ENCODE data around the gene RASSF5. TPM values are rescaled to one million over a fixed set of nuclear protein-coding genes. Genes with fewer than 3 reads are reported as not detected.

RASSF5 gene
- polyA plus RNA-seq (ENCODE audit: insufficient read length in 12 of 12), result 10 to 100 TPM in 1 of 12 donors, 1 to 10 TPM in 10, not detected in 1; 4.8 to 14.7 (median 7.7) TPM
- long read RNA-seq, donor 1, result 0 reads
- long read RNA-seq, donor 2, partial matches to known transcripts, result 0 of 1 reads
- long read RNA-seq, donor 2, other reads (novel, unspliced or antisense), result 0 of 1 reads
- long read RNA-seq, donor 3, partial matches to known transcripts, result 0 of 1 reads
- long read RNA-seq, donor 3, other reads (novel, unspliced or antisense), result 0 of 1 reads
- long read RNA-seq, donor 4, result 0 reads
- long read RNA-seq, donor 5, partial matches to known transcripts, result 0 of 2 reads
- long read RNA-seq, donor 5, other reads (novel, unspliced or antisense), result 0 of 2 reads
- long read RNA-seq, donor 6, result 0 reads
- long read RNA-seq, donor 7, partial matches to known transcripts, result 0 of 1 reads
- long read RNA-seq, donor 7, other reads (novel, unspliced or antisense), result 0 of 1 reads
- long read RNA-seq, donor 8, partial matches to known transcripts, result 18 of 29 reads
- long read RNA-seq, donor 8, other reads (novel, unspliced or antisense), result 7 of 29 reads
- long read RNA-seq, donor 9, partial matches to known transcripts, result 0 of 1 reads
- long read RNA-seq, donor 9, other reads (novel, unspliced or antisense), result 0 of 1 reads
- long read RNA-seq, donor 10, partial matches to known transcripts, result 0 of 1 reads
- long read RNA-seq, donor 10, other reads (novel, unspliced or antisense), result 0 of 1 reads
- long read RNA-seq, donor 11, result 0 reads

DNA sequence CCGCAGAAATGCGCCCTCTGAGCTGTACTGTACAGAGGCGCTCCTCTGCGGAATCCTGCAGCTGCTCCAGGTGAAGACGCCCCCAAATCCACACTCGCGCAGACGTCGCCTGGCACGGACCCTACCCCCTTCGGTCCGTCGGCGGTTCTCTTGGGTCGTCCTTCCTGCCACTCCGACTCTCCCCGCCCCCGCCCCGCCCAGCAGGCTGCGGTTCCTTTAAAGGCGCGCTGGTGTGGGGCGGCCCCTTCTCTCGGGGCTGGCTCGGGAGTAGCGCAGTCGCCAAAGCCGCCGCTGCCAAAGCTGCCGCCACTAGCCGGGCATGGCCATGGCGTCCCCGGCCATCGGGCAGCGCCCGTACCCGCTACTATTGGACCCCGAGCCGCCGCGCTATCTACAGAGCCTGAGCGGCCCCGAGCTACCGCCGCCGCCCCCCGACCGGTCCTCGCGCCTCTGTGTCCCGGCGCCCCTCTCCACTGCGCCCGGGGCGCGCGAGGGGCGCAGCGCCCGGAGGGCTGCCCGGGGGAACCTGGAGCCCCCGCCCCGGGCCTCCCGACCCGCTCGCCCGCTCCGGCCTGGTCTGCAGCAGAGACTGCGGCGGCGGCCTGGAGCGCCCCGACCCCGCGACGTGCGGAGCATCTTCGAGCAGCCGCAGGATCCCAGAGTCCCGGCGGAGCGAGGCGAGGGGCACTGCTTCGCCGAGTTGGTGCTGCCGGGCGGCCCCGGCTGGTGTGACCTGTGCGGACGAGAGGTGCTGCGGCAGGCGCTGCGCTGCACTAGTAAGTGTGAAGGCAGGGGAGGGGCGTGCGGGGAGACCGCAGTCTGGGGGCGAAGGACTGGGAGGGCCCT lies at the start of gene RASSF5:
TSS of gene RASSF5 (plus strand) at position 248 of the 846 bp plus-strand sequence. CDS start at position 320, 72 bp downstream.
- DNase-seq, result peak; percentile 64

DNA sequence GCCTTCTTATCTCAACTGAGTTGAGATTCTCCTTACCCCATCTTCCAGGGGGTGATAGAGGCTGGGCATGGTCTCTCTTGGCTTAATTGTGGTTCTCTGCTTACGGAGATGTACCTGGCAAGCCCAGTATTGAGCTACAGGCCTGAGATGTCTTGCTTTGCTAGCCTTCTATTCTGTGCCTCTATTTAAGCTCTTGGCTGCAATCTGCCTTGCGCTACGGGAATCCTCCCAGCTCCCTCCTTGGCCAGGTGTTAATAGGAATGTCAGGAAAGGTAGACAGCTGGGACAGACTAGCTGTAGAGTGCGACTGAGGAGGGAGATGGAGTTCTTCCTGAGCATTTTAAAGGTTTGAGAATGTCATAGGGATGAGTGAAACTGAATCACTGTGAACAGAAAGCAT lies 47.6 kb upstream of the RASSF5 start:
- DNase-seq, result no peak

DNA sequence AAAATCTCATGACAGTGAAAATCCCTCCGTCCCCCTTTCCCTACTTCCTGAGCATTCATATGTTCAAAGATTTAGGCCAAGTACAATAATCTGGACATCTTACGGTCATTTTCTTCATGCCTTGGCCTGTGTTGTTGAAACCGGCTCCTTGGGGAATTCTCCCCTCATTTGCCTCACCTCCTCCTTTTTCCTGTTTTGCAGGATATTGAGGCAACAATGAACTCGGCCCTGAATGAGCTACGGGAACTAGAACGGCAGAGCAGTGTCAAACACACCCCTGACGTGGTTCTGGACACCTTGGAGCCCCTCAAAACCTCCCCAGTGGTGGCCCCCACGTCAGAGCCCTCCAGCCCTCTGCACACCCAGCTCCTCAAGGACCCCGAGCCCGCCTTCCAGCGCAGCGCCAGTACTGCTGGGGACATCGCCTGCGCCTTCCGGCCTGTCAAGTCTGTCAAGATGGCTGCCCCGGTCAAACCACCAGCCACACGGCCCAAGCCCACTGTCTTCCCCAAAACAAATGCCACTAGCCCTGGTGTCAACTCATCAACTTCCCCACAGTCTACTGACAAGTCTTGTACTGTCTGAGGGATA lies 46.4 kb upstream of the RASSF5 start:
- DNase-seq, result no peak

- DNase-seq, result peak; percentile 79
Observed at GRCh38 chr1:206461602-206462455, 45.5 kb upstream of the RASSF5 start.

- DNase-seq, result no peak
Observed at GRCh38 chr1:206463137-206463536, 44.2 kb upstream of the RASSF5 start.

GRCh38 chr1:206463911-206464310 lies 43.4 kb upstream of the RASSF5 start:
- DNase-seq, result no peak

DNA sequence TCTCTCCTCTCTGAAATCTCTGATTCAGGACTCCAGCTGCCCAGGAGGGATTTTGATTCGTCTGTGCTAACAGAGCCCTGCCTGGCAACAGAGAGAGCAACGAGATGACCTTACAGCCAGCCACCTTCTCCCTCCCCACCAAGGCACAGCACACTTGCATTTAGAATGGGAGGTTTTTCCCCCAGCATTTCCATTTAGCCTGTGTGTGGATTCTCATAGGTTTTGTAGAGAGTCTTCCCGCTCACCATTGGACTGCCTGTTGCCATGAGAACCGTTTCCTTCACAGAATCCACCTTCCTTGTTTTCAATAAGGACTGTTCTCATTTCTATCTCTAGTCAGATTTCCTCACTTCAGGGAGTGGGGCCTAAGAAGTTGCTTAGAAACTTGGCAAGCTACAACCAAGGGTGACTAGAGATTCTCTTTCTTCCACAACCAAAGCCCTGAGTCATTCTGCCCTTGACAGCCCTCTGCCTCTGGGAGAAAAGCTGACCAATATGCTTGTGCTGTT lies 42.8 kb upstream of the RASSF5 start:
- DNase-seq, result no peak

GRCh38 chr1:206465951-206466350 lies 41.4 kb upstream of the RASSF5 start:
- DNase-seq, result no peak

DNA sequence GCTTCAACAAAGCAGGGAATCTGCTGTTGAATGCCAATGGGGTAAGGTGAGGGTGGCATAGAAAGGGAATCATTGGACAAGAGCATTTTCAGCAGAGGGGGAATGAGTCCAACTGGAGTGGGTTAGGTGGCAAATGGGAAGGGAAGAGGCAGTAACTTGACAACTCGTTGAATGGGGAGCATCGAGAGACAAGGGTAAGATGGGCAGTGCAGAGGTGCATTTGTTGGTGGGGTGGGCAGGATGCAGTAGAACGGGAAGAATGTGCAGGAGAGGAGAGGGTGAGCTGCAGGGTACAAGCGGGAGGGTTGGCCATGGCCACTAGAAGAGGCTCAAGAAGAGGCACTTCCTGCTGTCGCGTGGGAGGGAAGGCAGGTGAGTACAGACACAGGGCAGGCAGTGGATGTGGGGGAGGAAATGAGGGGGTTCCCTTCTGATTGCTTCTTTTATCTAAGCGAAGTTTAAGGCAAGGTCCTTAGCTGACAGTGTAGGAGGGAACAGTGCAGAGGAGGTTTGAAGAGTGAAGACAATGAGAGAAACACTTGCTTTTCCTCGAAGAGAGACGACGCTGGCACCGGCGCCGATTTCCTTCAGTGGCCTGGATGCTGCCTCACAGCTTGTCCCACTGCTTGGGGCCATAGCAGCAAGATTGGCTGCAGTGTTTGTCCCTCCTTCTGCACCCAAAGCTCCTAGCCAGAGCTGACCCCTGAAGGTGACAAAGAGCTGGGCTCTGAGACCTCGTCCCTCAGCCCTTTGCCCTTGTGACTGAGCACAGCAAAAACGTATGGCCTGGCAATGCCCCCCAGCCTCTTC lies 40.3 kb upstream of the RASSF5 start:
- no peak for DNase-seq

GRCh38 chr1:206467915-206468314 lies 39.4 kb upstream of the RASSF5 start:
- no peak for DNase-seq

- no peak for DNase-seq
Observed at GRCh38 chr1:206468571-206468970, 38.8 kb upstream of the RASSF5 start.

- DNase-seq, result no peak
Observed at GRCh38 chr1:206469411-206469932, 37.9 kb upstream of the RASSF5 start.

- DNase-seq, result peak; percentile 67
Observed at GRCh38 chr1:206469933-206470691, 37.2 kb upstream of the RASSF5 start, which contains the start of gene IKBKE. IKBKE (plus strand) TSS chr1:206470476; CDS start chr1:206473228, 2,752 bp downstream.

DNA sequence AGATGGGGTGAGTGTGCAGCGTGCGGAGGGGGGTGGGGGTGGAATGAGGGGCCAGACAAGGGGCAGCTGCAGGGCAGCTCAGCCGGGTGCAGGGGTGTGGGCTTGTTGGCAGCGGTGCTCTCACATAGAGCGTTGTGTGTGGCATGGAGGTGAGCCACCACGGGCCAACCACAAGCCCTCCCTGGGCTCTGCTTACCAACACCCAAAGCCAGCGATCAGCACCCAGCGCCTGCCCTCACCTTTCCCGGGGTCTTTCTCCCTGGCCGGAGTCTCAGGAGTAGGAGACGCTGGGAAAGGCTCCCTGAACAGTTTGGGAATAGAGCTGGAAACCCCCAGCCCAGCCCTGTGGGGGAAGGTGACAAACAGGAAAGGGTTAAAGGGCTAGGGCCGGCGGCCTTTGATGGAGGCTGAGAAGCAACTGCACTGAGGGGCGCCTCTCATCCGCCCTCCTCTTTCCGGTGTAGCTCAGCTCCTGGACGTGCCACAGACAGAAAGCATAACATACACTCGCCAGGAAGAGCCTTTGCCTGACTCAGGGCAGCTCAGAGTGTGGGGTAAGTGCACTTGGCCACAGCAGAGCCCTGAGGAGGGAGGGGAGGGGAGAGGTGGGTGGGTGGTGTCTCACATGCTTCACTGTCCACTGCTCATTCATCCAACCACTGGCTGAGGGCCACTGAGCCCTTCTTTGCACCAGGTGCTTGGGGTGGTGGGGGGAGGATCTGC lies 36.5 kb upstream of the RASSF5 start:
- no peak for DNase-seq

- no peak for DNase-seq
Observed at GRCh38 chr1:206471415-206471801, 35.9 kb upstream of the RASSF5 start.

DNA sequence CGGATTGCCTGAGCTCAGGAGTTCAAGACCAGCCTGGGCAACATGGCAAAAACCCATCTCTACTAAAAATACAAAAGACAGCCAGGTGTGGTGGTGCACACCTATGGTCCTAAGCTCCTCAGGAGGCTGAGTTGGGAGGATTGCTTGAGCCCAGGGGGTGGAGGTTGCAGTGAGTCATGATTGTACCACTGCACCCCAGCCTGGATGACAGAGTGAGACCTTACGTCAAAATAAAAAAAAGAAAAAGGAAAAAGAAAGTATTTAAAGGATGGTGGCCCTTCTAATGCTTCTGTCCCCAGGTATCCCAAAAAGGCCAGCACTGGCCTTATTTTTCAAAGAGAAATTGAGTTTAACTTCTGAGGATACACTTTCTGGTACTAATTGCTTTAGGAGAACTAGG lies 35.3 kb upstream of the RASSF5 start:
- DNase-seq, result no peak

DNA sequence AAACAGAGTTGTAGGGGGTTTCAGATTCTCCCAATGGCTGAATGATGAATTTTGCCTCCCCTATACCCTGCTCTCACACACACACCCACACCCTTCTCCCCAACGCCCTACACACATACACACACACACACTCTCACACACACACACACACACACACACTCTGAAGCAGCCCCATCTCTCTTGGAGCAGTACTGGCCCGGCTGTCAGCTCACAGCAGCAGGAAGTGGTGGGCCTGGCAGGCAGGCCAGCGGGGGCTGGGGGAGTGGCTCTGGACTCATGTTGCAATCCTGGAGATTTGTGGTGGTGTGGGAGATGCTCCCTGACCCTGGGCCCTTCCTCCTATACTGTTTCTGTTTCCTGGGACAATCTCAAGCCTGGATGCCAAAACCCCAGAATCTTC lies 34.9 kb upstream of the RASSF5 start:
- DNase-seq, result no peak

- DNase-seq, result no peak
Observed at GRCh38 chr1:206472886-206473285, 34.4 kb upstream of the RASSF5 start.

Measured in muscle of arm (tissue), 14 donors.